HG03025 (cell line): ENCODE data around the gene RAB34.

Source experiments
- ATAC-seq: cut with Tn5 transposase; IDR thresholded peaks from one replicate; pipeline ENCODE4 v1.9.1; 2021; ENCODE audit warnings: mild to moderate bottlenecking, moderate library complexity; ENCODE audit not compliant: unreplicated experiment, low FRiP score

The RAB34 gene

GRCh38 chr17:28717578-28718332 is at the start of gene RAB34:
RAB34 (minus strand) TSS chr17:28717868; CDS start chr17:28717266, 602 bp downstream.
- no peak for ATAC-seq

- ATAC-seq, result no peak
Measured at GRCh38 chr17:28765038-28765437, 47.4 kb upstream of the RAB34 start.

GRCh38 chr17:28763804-28764266 is 46.2 kb upstream of the RAB34 start:
- ATAC-seq, result no peak

- ATAC-seq, result no peak
Measured at GRCh38 chr17:28763137-28763799, 45.6 kb upstream of the RAB34 start.

GRCh38 chr17:28760601-28761562 is 43.2 kb upstream of the RAB34 start:
- ATAC-seq, result no peak

GRCh38 chr17:28759256-28759865 is 41.7 kb upstream of the RAB34 start:
- no peak for ATAC-seq

- no peak for ATAC-seq
Measured at GRCh38 chr17:28758411-28759121, 40.9 kb upstream of the RAB34 start.

- ATAC-seq, result no peak
Measured at GRCh38 chr17:28756049-28756804, 38.6 kb upstream of the RAB34 start.

- ATAC-seq, result no peak
Measured at GRCh38 chr17:28755486-28755885, 37.8 kb upstream of the RAB34 start.

- no peak for ATAC-seq
Measured at GRCh38 chr17:28751600-28752366, 34.1 kb upstream of the RAB34 start.

- no peak for ATAC-seq
Measured at GRCh38 chr17:28750178-28751047, 32.7 kb upstream of the RAB34 start.

GRCh38 chr17:28749516-28750177 is 32.0 kb upstream of the RAB34 start:
- no peak for ATAC-seq

- ATAC-seq, result no peak
Measured at GRCh38 chr17:28748852-28749515, 31.3 kb upstream of the RAB34 start.

GRCh38 chr17:28747801-28748750 is 30.4 kb upstream of the RAB34 start:
- ATAC-seq, result no peak

GRCh38 chr17:28747051-28747691 is 29.5 kb upstream of the RAB34 start:
- ATAC-seq, result no peak
